Parathyroid adenoma (tissue), 2 donors: ENCODE data around the gene BOLA3.
"Not testable (repeated sequence)": the region's sequence is repeated elsewhere in the genome, so short reads cannot be mapped to it uniquely, and the experiment has no call there.

Source experiments
- H2AFZ ChIP-seq: fragments of 300-600 bp; sonication (generic); one replicate; pipeline ENCODE4 v1.7.0; 2017; ENCODE audit warnings: antibody characterized with exemption, mild to moderate bottlenecking
- H3K27ac ChIP-seq: fragments of 300-600 bp; sonication (generic); one replicate; pipeline ENCODE4 v1.7.0; 2017
- H3K27me3 ChIP-seq: fragments of 300-600 bp; sonication (generic); one replicate; pipeline ENCODE4 v1.7.0; 2017; ENCODE audit warnings: low read length; ENCODE audit not compliant: control insufficient read depth, insufficient read depth
- H3K36me3 ChIP-seq: fragments of 300-600 bp; sonication (generic); one replicate; pipeline ENCODE4 v1.7.0; 2017; ENCODE audit warnings: low read length; ENCODE audit not compliant: control insufficient read depth, insufficient read depth
- H3K4me1 ChIP-seq: fragments of 300-600 bp; sonication (generic); one replicate; pipeline ENCODE4 v1.7.0; 2017; ENCODE audit warnings: control low read depth
- H3K4me2 ChIP-seq: fragments of 300-600 bp; sonication (generic); one replicate; pipeline ENCODE4 v1.7.0; 2017; ENCODE audit warnings: low read length
- H3K4me3 ChIP-seq: fragments of 300-600 bp; sonication (generic); one replicate; pipeline ENCODE4 v1.7.0; 2017; ENCODE audit warnings: low read depth, low read length
- H3K79me2 ChIP-seq: fragments of 300-600 bp; sonication (generic); one replicate; pipeline ENCODE4 v1.7.0; 2017; ENCODE audit warnings: control low read depth
- H3K9ac ChIP-seq: fragments of 300-600 bp; sonication (generic); one replicate; pipeline ENCODE4 v1.7.0; 2017; ENCODE audit warnings: mild to moderate bottlenecking
- H3K9me3 ChIP-seq: fragments of 300-600 bp; sonication (generic); one replicate; pipeline ENCODE4 v1.7.0; 2017; ENCODE audit warnings: low read length; ENCODE audit not compliant: control insufficient read depth
- CTCF ChIP-seq: fragments of 300-600 bp; sonication (generic); IDR thresholded peaks from one replicate; pipeline ENCODE4 v1.7.0; 2017; ENCODE audit warnings: antibody characterized with exemption, mild to moderate bottlenecking
- donor health status: primary hyperparathyroidism.

BOLA3 gene

GRCh38 chr2:74188696-74189095, 41.0 kb upstream of the BOLA3 start:
- no peak for TF ChIP-seq CTCF
- H3K9me3 ChIP-seq, result no peaks in the 10 kb centered on the region
- H3K36me3 ChIP-seq, result no peaks in the 10 kb centered on the region
- H2AFZ ChIP-seq, result no peak overlapping the region
- no peaks in the 10 kb centered on the region for H3K79me2 ChIP-seq
- no peaks in the 10 kb centered on the region for H3K27me3 ChIP-seq
- H3K9ac ChIP-seq, result no peak overlapping the region
- H3K4me3 ChIP-seq, result no peak overlapping the region
- H3K4me2 ChIP-seq, result no peak overlapping the region
- H3K4me1 ChIP-seq, result no peaks in the 10 kb centered on the region
- no peak overlapping the region for H3K27ac ChIP-seq

GRCh38 chr2:74188018-74188601, 40.4 kb upstream of the BOLA3 start:
- no peak for TF ChIP-seq CTCF
- H3K36me3 ChIP-seq, result no peaks in the 10 kb centered on the region
- H3K4me2 ChIP-seq, result no peak overlapping the region
- no peak overlapping the region for H3K4me3 ChIP-seq
- no peak overlapping the region for H2AFZ ChIP-seq
- H3K27ac ChIP-seq, result no peak overlapping the region
- no peaks in the 10 kb centered on the region for H3K27me3 ChIP-seq
- H3K79me2 ChIP-seq, result no peaks in the 10 kb centered on the region
- no peaks in the 10 kb centered on the region for H3K9me3 ChIP-seq
- H3K4me1 ChIP-seq, result no peaks in the 10 kb centered on the region
- no peak overlapping the region for H3K9ac ChIP-seq

GRCh38 chr2:74186706-74187105, 39.0 kb upstream of the BOLA3 start:
- H3K9ac ChIP-seq, H3K79me2 ChIP-seq, H3K4me3 ChIP-seq, H3K27ac ChIP-seq, H3K4me2 ChIP-seq, H3K36me3 ChIP-seq, H3K27me3 ChIP-seq, H2AFZ ChIP-seq, H3K4me1 ChIP-seq, H3K9me3 ChIP-seq: not testable (repeated sequence)

GRCh38 chr2:74186038-74186437, 38.3 kb upstream of the BOLA3 start:
- H3K9ac ChIP-seq, result no peak overlapping the region
- no peak overlapping the region for H2AFZ ChIP-seq
- H3K27me3 ChIP-seq, result no peaks in the 10 kb centered on the region
- H3K4me1 ChIP-seq, result no peaks in the 10 kb centered on the region
- H3K79me2 ChIP-seq, result no peaks in the 10 kb centered on the region
- H3K4me2 ChIP-seq, result no peak overlapping the region
- no peaks in the 10 kb centered on the region for H3K36me3 ChIP-seq
- H3K27ac ChIP-seq, result no peak overlapping the region
- no peak overlapping the region for H3K4me3 ChIP-seq
- no peaks in the 10 kb centered on the region for H3K9me3 ChIP-seq
- no peak for TF ChIP-seq CTCF

GRCh38 chr2:74183878-74184277, 36.2 kb upstream of the BOLA3 start:
- no peak for TF ChIP-seq CTCF
- no peak overlapping the region for H3K27ac ChIP-seq
- no peaks in the 10 kb centered on the region for H3K27me3 ChIP-seq
- H3K9me3 ChIP-seq, result no peaks in the 10 kb centered on the region
- H3K4me3 ChIP-seq, result no peak overlapping the region
- H3K4me2 ChIP-seq, result no peak overlapping the region
- H3K36me3 ChIP-seq, result no peaks in the 10 kb centered on the region
- no peaks in the 10 kb centered on the region for H3K4me1 ChIP-seq
- H3K9ac ChIP-seq, result no peak overlapping the region
- no peaks in the 10 kb centered on the region for H3K79me2 ChIP-seq
- H2AFZ ChIP-seq, result peak overlapping the region; percentile 28
